Forelimb muscle (tissue), 1 donor: Measurements from ENCODE around the gene AAMP. TPM values are rescaled to one million over a fixed set of nuclear protein-coding genes. Genes with fewer than 3 reads are reported as not detected.
A peak's percentile ranks its signal among the peaks of the same experiment; 100 is the strongest.
"Not testable (repeated sequence)": the region's sequence is repeated elsewhere in the genome, so short reads cannot be mapped to it uniquely, and the experiment has no call there.

ENCODE experiments used
- DNase-seq: peaks from one replicate; pipeline ENCODE4 v3.0.0-alpha.2; 2013; ENCODE audit warnings: low read depth
- polyA plus RNA-seq: library from polyadenylated mRNA; unstranded; fragments of 120-200 nt; gene quantifications from one replicate; pipeline ENCODE4 v1.2.1, GENCODE V29; 2013; ENCODE audit not compliant: insufficient read length

AAMP gene, protein sequence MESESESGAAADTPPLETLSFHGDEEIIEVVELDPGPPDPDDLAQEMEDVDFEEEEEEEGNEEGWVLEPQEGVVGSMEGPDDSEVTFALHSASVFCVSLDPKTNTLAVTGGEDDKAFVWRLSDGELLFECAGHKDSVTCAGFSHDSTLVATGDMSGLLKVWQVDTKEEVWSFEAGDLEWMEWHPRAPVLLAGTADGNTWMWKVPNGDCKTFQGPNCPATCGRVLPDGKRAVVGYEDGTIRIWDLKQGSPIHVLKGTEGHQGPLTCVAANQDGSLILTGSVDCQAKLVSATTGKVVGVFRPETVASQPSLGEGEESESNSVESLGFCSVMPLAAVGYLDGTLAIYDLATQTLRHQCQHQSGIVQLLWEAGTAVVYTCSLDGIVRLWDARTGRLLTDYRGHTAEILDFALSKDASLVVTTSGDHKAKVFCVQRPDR
- 87.4 TPM for polyA plus RNA-seq

DNA sequence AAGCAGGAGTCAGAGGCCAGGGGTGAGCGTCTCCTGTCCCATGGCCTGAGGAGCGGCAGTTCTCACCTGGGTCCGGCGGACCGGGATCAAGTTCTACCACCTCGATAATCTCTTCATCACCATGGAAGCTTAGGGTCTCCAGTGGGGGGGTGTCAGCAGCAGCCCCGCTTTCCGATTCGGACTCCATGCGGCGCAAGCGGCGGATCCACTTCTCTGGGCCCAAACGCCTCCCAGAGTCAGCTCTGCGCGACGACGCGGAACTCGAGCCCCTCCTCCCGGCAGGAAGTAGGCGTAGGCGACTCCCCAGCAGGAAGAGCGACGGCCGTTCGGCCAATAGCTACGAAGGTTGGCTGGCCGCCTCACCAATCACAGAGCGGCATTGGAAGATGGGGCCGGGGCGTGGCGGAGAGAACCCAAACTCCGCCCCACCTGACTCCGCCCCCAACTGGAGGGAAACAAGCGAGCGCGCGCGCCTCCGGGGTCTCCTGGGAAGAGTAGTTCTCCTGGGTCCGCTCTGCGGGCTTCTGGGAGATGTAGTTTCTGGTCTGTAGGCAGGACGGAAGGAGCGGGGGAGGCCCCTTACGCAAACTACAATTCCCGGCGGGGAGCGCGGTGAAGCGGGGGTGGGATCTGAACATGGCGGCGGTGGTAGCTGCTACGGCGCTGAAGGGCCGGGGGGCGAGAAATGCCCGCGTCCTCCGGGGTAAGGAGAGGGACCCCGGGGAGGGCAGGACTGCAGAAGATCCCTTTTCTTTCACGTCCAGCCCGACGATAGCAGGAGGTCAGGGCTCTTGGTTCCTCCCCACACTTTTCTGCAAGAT is at the start of gene AAMP, which contains the start of gene PNKD:
Gene AAMP, minus strand, starts transcription at position 238 of the 821 bp plus-strand sequence. Its CDS starts 51 bp downstream, at position 187.
Gene PNKD, plus strand, starts transcription at position 620 of the 821 bp plus-strand sequence. Its CDS starts 17 bp downstream, at position 637.
- peak; percentile 97 for DNase-seq

DNA sequence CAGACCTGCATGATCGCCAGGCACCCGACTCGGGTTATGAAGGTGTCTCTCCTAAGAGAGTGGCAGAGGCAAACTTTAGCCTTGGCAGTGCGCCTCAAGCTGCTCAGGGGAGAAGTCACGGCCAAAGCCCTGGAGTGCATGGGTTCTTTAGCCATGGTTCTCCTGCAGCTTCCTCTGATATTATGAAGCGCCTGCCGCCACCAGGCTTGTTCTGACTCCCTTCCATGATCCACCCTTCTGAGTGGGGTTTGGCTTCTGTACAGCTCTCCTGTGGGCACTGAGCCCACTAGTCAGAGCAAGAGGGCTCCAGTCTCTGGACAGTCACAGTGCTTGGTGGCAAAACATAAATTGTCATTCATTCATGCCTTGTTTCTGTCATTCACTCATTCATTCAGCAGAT is 48.3 kb upstream of the AAMP start:
- DNase-seq, result no peak

- no peak for DNase-seq
Observed at GRCh38 chr2:218317835-218318234, 47.9 kb upstream of the AAMP start.

GRCh38 chr2:218317303-218317630 is 47.3 kb upstream of the AAMP start:
- DNase-seq, result no peak

- no peak for DNase-seq
Observed at GRCh38 chr2:218315397-218315796, 45.5 kb upstream of the AAMP start.

DNA sequence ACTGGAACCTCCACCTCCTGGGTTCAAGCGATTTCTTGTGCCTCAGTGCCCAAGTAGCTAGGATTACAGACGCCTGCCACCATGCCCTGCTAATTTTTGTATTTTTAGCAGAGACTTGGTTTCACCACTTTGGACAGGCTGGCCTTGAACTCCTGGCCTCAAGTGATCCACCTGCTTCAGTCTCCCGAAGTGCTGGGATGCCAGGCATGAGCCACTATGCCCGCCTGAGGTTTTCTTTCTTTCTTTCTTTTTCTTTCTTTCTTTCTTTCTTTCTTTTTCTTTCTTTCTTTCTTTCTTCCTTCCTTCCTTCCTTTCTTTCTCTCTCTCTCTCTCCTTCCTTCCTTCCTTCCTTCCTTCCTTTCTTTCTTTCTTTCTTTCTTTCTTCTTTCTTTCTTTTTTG is 44.8 kb upstream of the AAMP start:
- not testable (repeated sequence) for DNase-seq

GRCh38 chr2:218313356-218313755 is 43.4 kb upstream of the AAMP start:
- no peak for DNase-seq

DNA sequence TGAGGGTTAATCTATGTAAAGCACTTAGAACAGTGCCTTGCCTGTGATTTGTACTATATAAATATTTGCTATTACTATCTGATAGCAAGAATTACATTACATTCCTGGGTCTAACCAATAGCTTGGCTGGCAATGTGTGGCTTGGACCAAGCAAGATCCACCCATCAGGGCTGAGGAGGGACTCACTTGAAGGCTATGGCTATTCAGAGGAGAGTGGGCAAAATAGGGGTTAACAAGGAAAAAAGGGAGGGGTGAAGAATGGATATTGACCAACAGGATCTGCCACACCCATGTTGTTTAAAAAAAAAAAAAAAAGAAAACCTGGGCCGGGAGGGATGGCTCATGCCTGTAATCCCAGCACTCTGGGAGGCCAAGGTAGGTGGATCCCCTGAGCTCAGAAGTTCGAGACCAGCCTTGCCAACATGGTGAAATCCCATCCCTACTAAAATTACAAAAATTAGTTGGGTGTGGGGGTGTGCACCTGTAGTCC is 42.4 kb upstream of the AAMP start:
- no peak for DNase-seq

DNA sequence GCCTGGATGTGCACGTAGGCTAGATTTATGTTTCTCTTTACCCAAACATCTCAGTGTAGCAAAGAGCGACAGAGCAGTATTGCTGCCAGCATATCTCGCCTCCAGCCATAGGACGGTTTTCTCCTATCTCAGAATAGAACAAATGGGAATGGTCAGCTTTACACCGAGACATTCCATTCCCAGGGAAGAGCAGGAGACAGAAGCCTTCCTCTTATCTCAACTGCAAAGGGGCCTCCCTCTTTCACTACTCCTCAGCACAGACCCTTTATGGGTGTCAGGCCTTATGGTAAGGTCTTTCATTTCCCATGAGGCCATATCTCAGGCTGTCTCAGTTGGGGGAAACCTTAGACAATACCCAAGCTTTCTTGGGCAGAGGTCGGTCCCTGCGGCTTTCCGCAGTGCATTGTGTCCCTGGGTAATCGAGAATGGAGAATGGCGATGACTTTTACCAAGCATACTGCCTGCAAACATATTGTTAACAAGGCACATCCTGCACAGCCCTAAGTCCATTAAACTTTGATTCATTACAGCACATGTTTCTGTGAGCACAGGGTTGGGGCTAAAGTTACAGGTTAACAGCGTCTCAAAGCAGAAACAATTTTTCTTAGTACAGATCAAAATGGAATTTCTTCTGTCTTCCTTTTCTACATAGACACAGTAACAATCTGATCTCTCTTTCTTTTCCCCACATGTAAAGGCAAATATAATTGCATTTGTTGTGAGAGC is 41.8 kb upstream of the AAMP start:
- not testable (repeated sequence) for DNase-seq

DNA sequence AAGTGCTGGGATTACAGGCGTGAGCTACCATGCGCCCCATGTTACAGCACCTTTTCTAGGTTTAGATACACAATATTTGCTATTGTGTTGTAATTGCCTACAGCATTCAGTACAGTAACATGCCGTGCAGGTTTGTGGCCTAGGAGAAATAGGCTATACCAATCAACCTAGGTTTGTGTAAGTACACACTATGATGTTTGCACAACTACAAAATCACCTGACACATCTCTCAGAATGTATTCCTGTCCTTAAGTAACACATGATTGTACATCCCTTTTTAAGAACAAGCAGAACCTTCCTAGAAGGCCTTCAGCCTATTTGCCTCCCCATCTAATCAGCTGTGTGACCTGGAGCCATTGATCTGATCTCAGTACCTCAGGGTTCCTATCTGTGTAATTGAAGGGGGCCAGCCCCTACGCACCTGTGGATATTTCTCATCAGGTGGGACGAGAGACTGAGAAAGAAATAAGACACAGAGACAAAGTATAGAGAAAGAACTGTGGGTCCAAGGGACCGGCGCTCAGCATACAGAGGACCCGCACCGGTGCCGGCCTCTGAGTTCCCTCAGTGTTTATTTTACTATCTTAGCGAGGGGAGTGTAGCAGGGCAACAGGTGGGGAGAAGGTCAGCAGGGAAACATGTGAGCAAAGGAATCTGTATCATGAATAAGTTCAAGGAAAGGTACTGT is 41.1 kb upstream of the AAMP start:
- no peak for DNase-seq

GRCh38 chr2:218307415-218308090 is 37.6 kb upstream of the AAMP start:
- DNase-seq, result no peak

DNA sequence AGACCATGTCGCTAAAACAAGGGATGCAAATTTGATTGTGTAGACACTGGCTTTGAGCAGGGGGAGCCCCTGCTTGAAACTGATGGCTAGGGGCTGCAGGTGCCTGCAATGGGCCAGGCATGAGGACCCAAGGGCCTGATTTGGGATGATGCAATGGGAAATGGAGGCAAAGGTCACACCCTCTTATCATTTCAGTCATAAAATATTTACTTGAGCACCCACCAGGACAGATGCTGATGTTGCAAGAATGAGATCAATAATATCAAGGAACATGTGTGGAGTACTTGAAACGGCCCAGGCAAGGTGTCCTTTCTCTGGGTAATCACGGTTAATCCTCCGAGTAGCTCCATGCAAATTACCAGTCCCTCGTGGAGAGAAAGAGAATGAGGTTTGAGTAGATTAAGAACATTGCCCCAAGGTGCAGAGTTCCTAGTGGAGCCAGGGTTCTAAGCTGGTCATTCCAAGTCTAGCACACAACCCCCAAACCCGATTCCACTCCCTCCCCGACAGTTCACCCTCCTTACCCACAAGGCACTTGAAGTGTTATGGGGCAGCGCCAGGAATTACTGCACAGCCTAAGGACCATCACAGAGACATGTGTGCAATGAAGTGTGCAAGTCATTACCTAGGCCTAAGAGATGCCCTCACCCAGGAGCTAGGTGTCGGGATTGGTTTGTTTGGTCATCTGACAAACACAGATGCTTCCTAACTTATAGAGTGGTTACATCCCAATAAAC is 36.4 kb upstream of the AAMP start:
- DNase-seq, result no peak

- DNase-seq, result no peak
Observed at GRCh38 chr2:218305383-218305782, 35.4 kb upstream of the AAMP start.

DNA sequence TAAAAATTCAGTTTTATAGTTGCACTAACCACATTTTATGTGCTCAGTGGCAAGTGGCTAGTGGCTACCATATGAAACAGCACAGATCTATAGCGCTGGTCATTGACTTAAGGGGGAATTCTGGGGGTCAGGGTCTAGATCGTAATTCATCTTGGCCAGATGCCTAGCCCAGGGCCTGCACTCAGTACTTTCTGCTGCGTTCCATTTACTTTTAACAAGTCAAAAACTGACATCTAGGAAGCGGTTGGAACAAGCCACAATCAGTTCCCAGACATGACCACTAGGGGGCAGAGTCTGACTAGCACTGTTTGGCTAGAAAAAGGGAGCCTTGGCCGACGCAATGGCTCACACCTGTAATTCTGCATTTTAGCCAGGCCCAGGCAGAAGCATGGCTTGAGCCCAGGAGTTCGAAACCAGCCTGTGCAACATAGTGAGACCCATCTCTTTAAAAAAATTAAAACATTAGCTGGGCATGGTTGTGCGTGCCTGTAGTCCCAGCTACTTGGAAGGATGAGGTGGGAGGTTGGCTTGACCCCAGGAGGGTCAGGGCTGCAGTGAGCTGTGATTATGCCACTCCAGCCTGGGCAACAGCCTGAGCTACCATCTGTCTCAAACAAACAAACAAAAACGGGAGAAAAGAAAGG is 31.4 kb upstream of the AAMP start:
- DNase-seq, result no peak

- no peak for DNase-seq
Observed at GRCh38 chr2:218300141-218300540, 30.2 kb upstream of the AAMP start.

DNA sequence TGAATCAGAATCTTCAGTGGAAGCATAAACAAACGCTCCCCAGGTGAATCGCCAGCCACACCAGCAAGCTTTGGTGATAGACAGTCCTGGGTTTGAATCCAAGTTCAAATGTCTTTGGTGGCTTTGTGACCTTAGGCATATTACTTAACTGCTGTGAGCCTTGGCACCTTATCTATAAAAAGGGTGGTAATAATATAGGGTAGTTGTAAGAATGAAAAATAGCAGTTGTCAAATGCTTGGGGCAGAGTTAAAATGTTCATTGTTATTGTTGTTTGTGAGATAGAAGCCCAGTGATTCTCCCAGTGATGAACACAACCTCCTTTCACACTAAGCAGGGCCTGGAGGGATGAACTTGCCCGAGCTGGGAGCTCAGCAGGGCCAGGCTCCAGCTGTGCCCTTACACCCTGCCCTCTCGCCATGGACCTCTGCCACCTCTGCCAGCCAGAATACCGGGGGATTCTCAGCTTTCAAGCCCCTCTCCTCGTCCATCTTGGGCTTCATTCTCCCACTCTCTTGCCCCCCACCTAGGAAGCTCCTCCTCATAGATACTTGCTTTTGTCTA is 28.5 kb upstream of the AAMP start:
- DNase-seq, result no peak

- no peak for DNase-seq
Observed at GRCh38 chr2:218296847-218297246, 26.9 kb upstream of the AAMP start.

DNA sequence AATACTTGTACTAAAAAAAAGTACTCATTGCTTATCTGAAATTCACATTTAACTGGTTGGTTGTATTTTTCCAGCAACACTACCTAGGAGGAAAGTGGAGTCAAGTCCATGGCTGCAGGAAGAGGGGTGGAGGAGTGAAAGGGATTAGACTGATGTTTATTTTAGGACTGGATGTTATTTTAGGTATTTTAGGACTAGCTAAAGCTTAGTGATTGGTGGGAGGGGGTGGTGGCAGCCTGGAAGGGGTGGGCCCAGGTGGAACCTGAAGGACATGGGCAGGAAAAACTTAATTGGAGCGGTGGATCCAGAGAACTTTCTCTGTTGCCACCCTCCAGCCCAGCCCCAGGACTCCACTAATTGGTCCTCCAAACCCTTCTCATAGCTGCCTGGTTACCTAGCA is 26.3 kb upstream of the AAMP start:
- no peak for DNase-seq

GRCh38 chr2:218295029-218295428 is 25.1 kb upstream of the AAMP start:
- no peak for DNase-seq
